ENCODE data around the gene HIGD1C.

The HIGD1C gene

GRCh38 chr12:50928392-50928791, 24.0 kb upstream of the HIGD1C start (continued):
- TF ChIP-seq ZFP37 (tag by site-specific recombination; IDR thresholded peaks at IDR 0.05) (no peak), TSHZ1 (tag by site-specific recombination; IDR thresholded peaks at IDR 0.05; ENCODE audit: borderline replicate concordance) (no peak), WT1 (tag by site-specific recombination; IDR thresholded peaks at IDR 0.05) (no peak), ZNF174 (tag by site-specific recombination; IDR thresholded peaks at IDR 0.05) (no peak), ZNF701 (tag by site-specific recombination; IDR thresholded peaks at IDR 0.05) (no peak), GLIS1 (tag by site-specific recombination; IDR thresholded peaks at IDR 0.05) (no peak), ZNF654 (tag by site-specific recombination; IDR thresholded peaks at IDR 0.05; ENCODE audit: low read depth) (no peak), TCF7L2 (IDR thresholded peaks at IDR 0.05; ENCODE audit: borderline replicate concordance, low read depth, low read length) (no peak), ZNF768 (tag by site-specific recombination; IDR thresholded peaks at IDR 0.05) (no peak), BCL6B (tag by site-specific recombination; IDR thresholded peaks at IDR 0.05) (no peak), ZNF211 (tag by site-specific recombination; IDR thresholded peaks at IDR 0.05; ENCODE audit: low read depth) (no peak), ZBTB8A (tag by site-specific recombination; IDR thresholded peaks at IDR 0.05) (0 out of 2 replicates have a peak, but pooled peaks have one; percentile 21), ZNF449 (tag by site-specific recombination; IDR thresholded peaks at IDR 0.05) (no peak), ZBTB17 (tag by site-specific recombination; IDR thresholded peaks at IDR 0.05) (no peak), PBX3 (CRISPR knock-in tag; IDR thresholded peaks at IDR 0.05) (no peak), GLI2 (tag by site-specific recombination; IDR thresholded peaks at IDR 0.05; ENCODE audit: borderline replicate concordance, low read depth) (no peak), ZNF19 (tag by site-specific recombination; IDR thresholded peaks at IDR 0.05; ENCODE audit: low read depth) (no peak), PATZ1 (tag by site-specific recombination; IDR thresholded peaks at IDR 0.05) (peak; percentile 53; the same call in 1 of the 2 replicates), BCL11A (tag by site-specific recombination; IDR thresholded peaks at IDR 0.05; ENCODE audit: low read depth) (no peak), YY1 (tag by site-specific recombination; IDR thresholded peaks at IDR 0.05) (0 out of 2 replicates have a peak, but pooled peaks have one; percentile 16), HOXC10 (CRISPR knock-in tag; IDR thresholded peaks at IDR 0.05) (no peak), SCRT1 (tag by site-specific recombination; IDR thresholded peaks at IDR 0.05; ENCODE audit: borderline replicate concordance) (no peak), PRDM1 (tag by site-specific recombination; IDR thresholded peaks at IDR 0.05) (0 out of 2 replicates have a peak, but pooled peaks have one; percentile 41), ZNF660 (tag by site-specific recombination; IDR thresholded peaks at IDR 0.05) (0 out of 2 replicates have a peak, but pooled peaks have one; percentile 37), SETDB1 (IDR thresholded peaks at IDR 0.05; ENCODE audit: insufficient read length, low read length) (no peak), ZNF664 (tag by site-specific recombination; IDR thresholded peaks at IDR 0.05) (peak; percentile 82), ZNF777 (tag by site-specific recombination; IDR thresholded peaks at IDR 0.05; ENCODE audit: borderline replicate concordance) (no peak), ZNF223 (tag by site-specific recombination; IDR thresholded peaks at IDR 0.05) (no peak), HOXA7 (CRISPR knock-in tag; IDR thresholded peaks at IDR 0.05; ENCODE audit: borderline replicate concordance) (no peak), ZNF426 (tag by site-specific recombination; IDR thresholded peaks at IDR 0.05) (no peak), ZNF398 (tag by site-specific recombination; IDR thresholded peaks at IDR 0.05) (no peak)
